Mucosa of stomach (tissue), 1 donor: ENCODE results near the gene LRRC27.
"Not testable (repeated sequence)": the region's sequence is repeated elsewhere in the genome, so short reads cannot be mapped to it uniquely, and the experiment has no call there.

Source experiments
- H3K27me3 ChIP-seq: one replicate; pipeline ENCODE4 v1.7.0; 2013; ENCODE audit warnings: mild to moderate bottlenecking, low read length; ENCODE audit not compliant: control insufficient read depth, insufficient read depth
- H3K36me3 ChIP-seq: one replicate; pipeline ENCODE4 v1.7.0; 2013; ENCODE audit warnings: low read length; ENCODE audit not compliant: control insufficient read depth, insufficient read depth
- H3K4me1 ChIP-seq: one replicate; pipeline ENCODE4 v1.7.0; 2013; ENCODE audit warnings: mild to moderate bottlenecking, low read length; ENCODE audit not compliant: control insufficient read depth, insufficient read depth
- H3K4me3 ChIP-seq: one replicate; pipeline ENCODE4 v1.7.0; 2013; ENCODE audit warnings: low read length
- H3K9ac ChIP-seq: one replicate; pipeline ENCODE4 v1.7.0; 2013; ENCODE audit warnings: mild to moderate bottlenecking, low read length, moderate library complexity
- H3K9me3 ChIP-seq: one replicate; pipeline ENCODE4 v1.7.0; 2013; ENCODE audit warnings: mild to moderate bottlenecking, low read length, moderate library complexity; ENCODE audit not compliant: control insufficient read depth
- donor health status: Pancreatic carcinoma.

LRRC27 gene

GRCh38 chr10:132313305-132313704 is 18.7 kb upstream of the LRRC27 start:
- Histone ChIP-seq H3K27me3 (peaks cover 10% of the 10 kb centered on the region), H3K4me1 (peaks cover 5% of the 10 kb centered on the region), H3K36me3 (no peaks in the 10 kb centered on the region), H3K9me3 (no peaks in the 10 kb centered on the region), H3K4me3 (no peak overlapping the region), H3K9ac (no peak overlapping the region)

- H3K4me3 ChIP-seq: no peak overlapping the region
- H3K36me3 ChIP-seq: no peaks in the 10 kb centered on the region
- no peaks in the 10 kb centered on the region for H3K9me3 ChIP-seq
- H3K4me1 ChIP-seq: peaks cover 1% of the 10 kb centered on the region
- peaks cover 10% of the 10 kb centered on the region for H3K27me3 ChIP-seq
- H3K9ac ChIP-seq: no peak overlapping the region
Measured at GRCh38 chr10:132313865-132314264, 18.1 kb upstream of the LRRC27 start.

GRCh38 chr10:132314336-132314735 is 17.7 kb upstream of the LRRC27 start:
- Histone ChIP-seq H3K4me1 (no peaks in the 10 kb centered on the region), H3K9ac (no peak overlapping the region), H3K36me3 (no peaks in the 10 kb centered on the region), H3K4me3 (no peak overlapping the region), H3K27me3 (peaks cover 8% of the 10 kb centered on the region), H3K9me3 (no peaks in the 10 kb centered on the region)

GRCh38 chr10:132314881-132315280 is 17.1 kb upstream of the LRRC27 start:
- H3K9ac ChIP-seq, H3K27me3 ChIP-seq, H3K9me3 ChIP-seq, H3K4me1 ChIP-seq, H3K4me3 ChIP-seq, H3K36me3 ChIP-seq: not testable (repeated sequence)

- H3K4me3 ChIP-seq: no peak overlapping the region
- no peaks in the 10 kb centered on the region for H3K4me1 ChIP-seq
- H3K9me3 ChIP-seq: no peaks in the 10 kb centered on the region
- H3K27me3 ChIP-seq: no peaks in the 10 kb centered on the region
- H3K9ac ChIP-seq: no peak overlapping the region
- no peaks in the 10 kb centered on the region for H3K36me3 ChIP-seq
Measured at GRCh38 chr10:132316133-132316532, 15.9 kb upstream of the LRRC27 start.

- H3K9ac ChIP-seq, H3K4me3 ChIP-seq, H3K27me3 ChIP-seq, H3K9me3 ChIP-seq, H3K4me1 ChIP-seq, H3K36me3 ChIP-seq: not testable (repeated sequence)
Measured at GRCh38 chr10:132317477-132317876, 14.5 kb upstream of the LRRC27 start.

- H3K9me3 ChIP-seq: no peaks in the 10 kb centered on the region
- H3K36me3 ChIP-seq: no peaks in the 10 kb centered on the region
- no peaks in the 10 kb centered on the region for H3K27me3 ChIP-seq
- H3K4me3 ChIP-seq: no peak overlapping the region
- no peaks in the 10 kb centered on the region for H3K4me1 ChIP-seq
- H3K9ac ChIP-seq: no peak overlapping the region
Measured at GRCh38 chr10:132319853-132320653, 11.9 kb upstream of the LRRC27 start.

- Histone ChIP-seq H3K9me3 (no peaks in the 10 kb centered on the region), H3K9ac (no peak overlapping the region), H3K36me3 (no peaks in the 10 kb centered on the region), H3K4me1 (no peaks in the 10 kb centered on the region), H3K27me3 (no peaks in the 10 kb centered on the region), H3K4me3 (no peak overlapping the region)
Measured at GRCh38 chr10:132320654-132321469, 11.1 kb upstream of the LRRC27 start.

- no peaks in the 10 kb centered on the region for H3K36me3 ChIP-seq
Measured at GRCh38 chr10:132321726-132322125, 10.3 kb upstream of the LRRC27 start.

GRCh38 chr10:132322586-132323048 is 9.4 kb upstream of the LRRC27 start:
- H3K36me3 ChIP-seq: no peaks in the 10 kb centered on the region
- H3K27me3 ChIP-seq: no peaks in the 10 kb centered on the region
- H3K9me3 ChIP-seq: no peaks in the 10 kb centered on the region
- no peak overlapping the region for H3K9ac ChIP-seq
- no peaks in the 10 kb centered on the region for H3K4me1 ChIP-seq
- H3K4me3 ChIP-seq: no peak overlapping the region

More at GRCh38 chr10:132321726-132322125, 10.3 kb upstream of the LRRC27 start:
- Histone ChIP-seq H3K9ac (no peak overlapping the region), H3K4me1 (no peaks in the 10 kb centered on the region), H3K4me3 (no peak overlapping the region), H3K27me3 (no peaks in the 10 kb centered on the region), H3K9me3 (no peaks in the 10 kb centered on the region)

- Histone ChIP-seq H3K9me3 (no peaks in the 10 kb centered on the region), H3K36me3 (no peaks in the 10 kb centered on the region), H3K4me3 (no peak overlapping the region), H3K27me3 (no peaks in the 10 kb centered on the region), H3K9ac (no peak overlapping the region), H3K4me1 (no peaks in the 10 kb centered on the region)
Measured at GRCh38 chr10:132324186-132324585, 7.8 kb upstream of the LRRC27 start.

GRCh38 chr10:132326344-132326889 is 5.6 kb upstream of the LRRC27 start:
- H3K9ac ChIP-seq: no peak overlapping the region
- H3K36me3 ChIP-seq: no peaks in the 10 kb centered on the region

More at GRCh38 chr10:132326344-132326889, 5.6 kb upstream of the LRRC27 start:
- Histone ChIP-seq H3K27me3 (no peaks in the 10 kb centered on the region), H3K4me1 (peaks cover 14% of the 10 kb centered on the region), H3K9me3 (no peaks in the 10 kb centered on the region), H3K4me3 (no peak overlapping the region)
